Muscle layer of colon (tissue), 2 donors: Measurements from ENCODE around the gene STUB1.
A peak's percentile ranks its signal among the peaks of the same experiment; 100 is the strongest.

ENCODE experiments used
- H3K27ac ChIP-seq: one replicate; pipeline ENCODE4 v1.7.0; 2013; ENCODE audit warnings: low read depth, mild to moderate bottlenecking, low read length, moderate library complexity
- H3K27me3 ChIP-seq, 2 donors: one replicate each; pipeline ENCODE4 v1.7.0; 2013; ENCODE audit warnings: low read length in 2 of 2, mild to moderate bottlenecking in 2 of 2; ENCODE audit not compliant: insufficient read depth in 2 of 2, control insufficient read depth in 1 of 2
- H3K36me3 ChIP-seq: one replicate; pipeline ENCODE4 v1.7.0; 2013; ENCODE audit warnings: mild to moderate bottlenecking, low read length; ENCODE audit not compliant: insufficient read depth
- H3K4me1 ChIP-seq: one replicate; pipeline ENCODE4 v1.7.0; 2013; ENCODE audit warnings: mild to moderate bottlenecking, low read length; ENCODE audit not compliant: insufficient read depth
- H3K4me3 ChIP-seq, 2 donors: one replicate each; pipeline ENCODE4 v1.7.0; 2013; ENCODE audit warnings: low read length in 2 of 2, low read depth in 1 of 2, mild to moderate bottlenecking in 1 of 2, moderate library complexity in 1 of 2
- H3K9ac ChIP-seq: one replicate; pipeline ENCODE4 v1.7.0; 2013; ENCODE audit warnings: low read length
- H3K9me3 ChIP-seq: one replicate; pipeline ENCODE4 v1.7.0; 2013; ENCODE audit warnings: mild to moderate bottlenecking, low read length
- donor health status: abdominal sarcoma.
- donor health status: Adenocarcinoma of cecum.

Gene STUB1

DNA sequence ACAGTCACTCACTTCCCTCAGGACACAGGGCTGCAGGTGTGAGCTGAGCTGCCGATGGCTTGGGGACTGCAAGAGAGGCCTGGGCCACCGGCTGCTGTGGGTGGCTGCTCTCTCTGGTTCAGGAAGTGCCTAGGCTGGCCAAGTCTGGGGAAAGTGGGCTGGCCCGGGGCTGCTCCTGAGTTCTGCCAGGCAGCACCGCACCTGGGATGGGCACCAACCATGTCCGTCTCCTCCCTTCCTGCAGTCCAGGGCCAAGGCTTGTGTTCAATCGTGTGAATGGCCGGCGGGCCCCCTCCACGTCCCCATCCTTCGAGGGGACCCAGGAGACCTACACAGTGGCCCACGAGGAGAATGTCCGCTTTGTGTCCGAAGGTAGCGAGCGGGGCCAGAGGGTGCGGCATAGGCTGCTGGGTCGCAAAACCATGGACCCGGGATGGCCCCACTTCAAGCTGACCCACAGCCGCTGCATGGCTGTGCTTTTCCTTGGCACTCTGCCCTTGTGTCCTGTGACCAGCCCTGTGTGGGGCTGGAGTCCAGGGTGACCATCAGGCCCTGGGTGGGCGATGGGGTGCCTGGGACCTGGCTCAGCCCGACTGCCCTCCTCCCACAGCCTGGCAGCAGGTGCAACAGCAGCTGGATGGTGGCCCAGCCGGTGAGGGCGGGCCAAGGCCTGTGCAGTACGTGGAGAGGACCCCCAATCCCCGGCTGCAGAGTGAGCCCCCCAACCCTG lies 32.9 kb upstream of the STUB1 start:
- H3K4me3 ChIP-seq = no peak overlapping the region
- H3K4me1 ChIP-seq = peaks cover 36% of the 10 kb centered on the region
- no peaks in the 10 kb centered on the region for H3K36me3 ChIP-seq
- no peaks in the 10 kb centered on the region for H3K9me3 ChIP-seq
- H3K27ac ChIP-seq = peak overlapping the region; percentile 92
- H3K27me3 ChIP-seq = no peaks in the 10 kb centered on the region
- H3K9ac ChIP-seq = no peak overlapping the region

DNA sequence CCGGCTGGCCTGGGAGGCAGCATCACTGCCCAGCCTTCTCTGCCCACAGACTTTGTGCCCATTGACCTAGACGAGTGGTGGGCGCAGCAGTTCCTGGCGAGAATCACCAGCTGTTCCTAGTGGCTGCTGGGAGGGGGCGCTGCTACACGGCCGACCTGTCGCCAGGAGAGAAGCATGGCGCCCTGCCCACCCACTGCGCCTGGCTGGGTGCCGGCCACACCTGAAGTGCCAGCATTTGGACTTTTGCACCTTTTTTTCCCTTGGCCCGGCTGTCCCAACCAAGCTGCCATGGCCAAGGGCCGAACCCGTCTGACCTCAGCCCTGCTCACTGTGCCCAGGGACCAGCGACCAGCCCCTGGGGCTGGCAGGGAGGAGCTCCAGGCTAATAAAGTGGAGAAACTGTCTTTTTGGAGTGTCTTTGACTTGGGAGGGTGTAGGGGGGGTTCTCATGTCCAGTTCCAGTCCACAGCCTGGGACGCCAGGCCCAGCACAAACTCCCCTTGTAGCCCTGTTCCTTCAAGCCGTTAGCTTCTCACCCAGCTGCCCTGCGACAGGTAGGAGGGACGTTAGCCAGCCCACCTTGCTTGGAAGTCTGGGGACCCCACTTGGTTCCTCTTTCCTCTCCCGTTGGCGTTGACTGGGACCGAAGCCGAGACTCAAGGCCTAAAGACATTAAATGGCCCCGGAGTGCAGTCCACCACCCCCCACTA lies 32.0 kb upstream of the STUB1 start:
- Histone ChIP-seq H3K4me1 (peaks cover 28% of the 10 kb centered on the region), H3K27me3 (no peaks in the 10 kb centered on the region), H3K9ac (peak overlapping the region; percentile 86), H3K9me3 (no peaks in the 10 kb centered on the region), H3K4me3 (peak overlapping the region; percentile 86 to 95), H3K27ac (peak overlapping the region; percentile 92), H3K36me3 (no peaks in the 10 kb centered on the region)

DNA sequence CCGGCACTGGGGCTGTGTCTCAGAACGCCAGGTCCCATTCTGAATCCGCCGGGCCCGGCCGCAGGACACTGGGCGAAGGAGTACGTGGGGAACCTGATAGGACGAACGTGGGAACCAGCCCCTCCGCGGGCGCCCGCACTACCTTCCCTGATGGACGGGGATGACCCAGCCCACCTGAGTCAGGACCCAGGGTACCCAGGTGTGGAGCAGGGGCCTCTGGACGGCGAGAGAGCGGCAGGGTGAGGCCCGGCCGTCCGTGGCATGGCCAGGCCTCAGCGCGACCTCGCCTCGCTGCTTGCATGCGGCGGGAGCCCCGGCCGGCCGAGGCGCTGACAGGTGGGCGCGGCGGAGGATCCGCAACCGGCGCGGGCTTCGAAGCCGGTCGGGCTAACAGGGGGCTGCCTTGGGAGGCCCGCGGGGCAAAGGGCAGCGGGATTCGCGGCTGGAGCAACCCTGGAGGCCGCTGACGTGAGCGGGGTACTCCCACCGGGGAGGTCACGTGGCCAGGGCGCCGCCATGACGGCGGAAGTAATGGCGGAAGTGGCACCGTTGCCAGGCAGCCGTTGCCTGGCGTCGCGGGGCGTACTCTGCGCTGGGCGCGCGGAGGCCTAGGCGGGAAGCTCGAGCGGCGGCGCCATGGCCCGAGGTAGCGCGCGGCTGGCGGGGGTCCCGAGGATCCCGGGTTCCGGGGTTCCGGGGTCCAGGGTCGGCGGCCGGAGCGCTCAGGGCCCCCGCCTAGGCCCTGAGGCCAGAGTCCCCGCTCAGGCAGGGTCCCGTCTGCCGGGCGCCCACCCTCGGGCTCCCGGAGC lies 31.2 kb upstream of the STUB1 start, which contains the start of gene WDR90:
WDR90 (plus strand) TSS at position 585 of the 809 bp plus-strand sequence; CDS start at position 637, 52 bp downstream.
- H3K4me1 ChIP-seq = peaks cover 27% of the 10 kb centered on the region
- H3K27ac ChIP-seq = peak within 1 kb of the TSS; percentile 92

DNA sequence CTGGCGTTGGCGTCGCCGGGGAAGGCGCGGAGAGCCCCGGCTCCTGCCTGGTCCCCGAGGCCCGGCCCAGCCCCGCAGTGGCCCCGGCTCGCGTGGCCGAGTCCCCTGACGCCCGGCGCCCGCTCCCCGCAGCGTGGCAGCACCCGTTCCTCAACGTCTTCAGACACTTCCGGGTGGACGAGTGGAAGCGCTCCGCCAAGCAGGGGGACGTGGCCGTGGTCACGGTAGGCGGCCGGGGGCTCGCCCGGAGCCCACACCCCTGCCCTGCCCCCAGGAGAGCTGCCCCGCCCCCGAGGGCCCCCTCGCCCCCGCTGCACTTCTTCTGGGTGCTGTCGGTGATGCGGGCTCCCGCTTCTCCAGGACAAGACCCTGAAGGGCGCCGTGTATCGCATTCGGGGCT lies 30.6 kb upstream of the STUB1 start:
- H3K9me3 ChIP-seq = no peaks in the 10 kb centered on the region
- H3K4me3 ChIP-seq = peak overlapping the region; percentile 86 to 95
- no peak overlapping the region for H3K9ac ChIP-seq
- peaks cover 27% of the 10 kb centered on the region for H3K4me1 ChIP-seq
- peak overlapping the region; percentile 92 for H3K27ac ChIP-seq
- H3K27me3 ChIP-seq = no peaks in the 10 kb centered on the region
- no peaks in the 10 kb centered on the region for H3K36me3 ChIP-seq

More for the DNA sequence above, 31.2 kb upstream of the STUB1 start, which contains the start of gene WDR90:
- no peaks in the 10 kb centered on the region for H3K9me3 ChIP-seq
- H3K4me3 ChIP-seq = peak within 1 kb of the TSS; percentile 86 to 95
- peak within 1 kb of the TSS; percentile 86 for H3K9ac ChIP-seq
- H3K36me3 ChIP-seq = no peaks in the 10 kb centered on the region
- no peaks in the 10 kb centered on the region for H3K27me3 ChIP-seq

DNA sequence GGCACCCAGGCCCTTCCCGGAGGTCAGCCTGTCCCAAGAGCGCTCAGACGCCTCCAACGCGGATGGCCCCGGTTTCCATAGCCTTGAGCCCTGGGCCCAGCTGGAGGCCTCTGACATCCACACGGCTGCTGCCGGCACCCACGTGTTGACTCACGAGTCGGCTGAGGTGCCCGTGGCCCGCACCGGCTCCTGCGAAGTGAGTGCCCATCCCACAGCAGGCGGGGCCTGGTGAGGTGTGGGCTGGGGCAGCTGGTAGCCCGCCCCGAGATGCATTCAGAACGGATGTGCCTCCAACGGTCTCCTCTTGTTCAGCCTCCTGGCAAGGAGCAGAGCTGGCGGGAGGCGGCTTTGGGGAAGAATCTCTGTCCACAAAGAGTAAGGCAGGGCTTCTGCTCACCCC lies 28.4 kb upstream of the STUB1 start:
- no peak overlapping the region for H3K4me3 ChIP-seq
- H3K9ac ChIP-seq = no peak overlapping the region
- H3K9me3 ChIP-seq = no peaks in the 10 kb centered on the region
- no peaks in the 10 kb centered on the region for H3K27me3 ChIP-seq
- peaks cover 25% of the 10 kb centered on the region for H3K4me1 ChIP-seq
- no peaks in the 10 kb centered on the region for H3K36me3 ChIP-seq
- no peak overlapping the region for H3K27ac ChIP-seq

DNA sequence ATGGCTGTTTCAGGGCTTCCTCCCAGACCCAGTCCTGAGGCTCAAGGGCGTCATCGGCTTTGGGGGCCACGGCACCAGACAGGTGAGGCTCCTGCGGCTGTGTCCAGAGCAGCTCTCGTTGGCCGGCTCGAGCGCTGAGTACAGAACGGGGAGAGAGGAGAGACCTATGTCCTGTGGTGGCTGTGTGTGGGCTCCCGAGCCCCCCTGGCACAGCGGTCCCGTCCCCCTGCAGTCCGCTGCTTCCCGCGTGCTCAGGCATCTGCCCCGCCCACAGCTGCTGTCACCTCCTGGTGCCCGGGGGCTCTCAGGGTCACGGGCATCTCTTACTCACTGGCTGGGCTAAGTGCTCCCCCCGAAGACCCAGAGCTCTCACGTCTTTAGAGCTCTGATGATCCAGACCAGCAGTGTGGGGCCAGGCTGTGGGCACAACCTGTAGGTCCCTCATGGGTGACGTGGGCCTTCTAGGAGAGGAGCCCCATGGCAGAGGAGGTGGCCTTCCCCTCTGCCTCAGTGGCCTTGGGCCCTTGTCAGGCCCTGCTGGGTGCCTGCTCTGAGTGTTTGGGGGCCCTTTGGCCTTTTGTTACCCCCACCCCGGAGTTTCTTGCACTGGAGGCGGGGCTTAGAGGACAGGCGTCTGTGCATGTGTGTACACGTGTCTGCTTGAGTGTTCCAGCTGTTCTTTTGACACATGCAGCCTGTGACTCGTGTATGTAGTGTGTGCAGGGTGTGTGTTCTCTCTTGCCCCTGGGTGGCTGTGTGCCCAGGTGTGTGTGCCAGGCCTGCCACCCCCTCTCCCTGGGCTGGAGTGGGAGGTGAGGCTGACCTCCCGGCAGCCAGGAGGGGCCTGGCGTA lies 27.5 kb upstream of the STUB1 start:
- Histone ChIP-seq H3K27me3 (no peaks in the 10 kb centered on the region), H3K36me3 (no peaks in the 10 kb centered on the region), H3K4me1 (peaks cover 18% of the 10 kb centered on the region), H3K27ac (no peak overlapping the region), H3K4me3 (no peak overlapping the region), H3K9me3 (no peaks in the 10 kb centered on the region), H3K9ac (no peak overlapping the region)

DNA sequence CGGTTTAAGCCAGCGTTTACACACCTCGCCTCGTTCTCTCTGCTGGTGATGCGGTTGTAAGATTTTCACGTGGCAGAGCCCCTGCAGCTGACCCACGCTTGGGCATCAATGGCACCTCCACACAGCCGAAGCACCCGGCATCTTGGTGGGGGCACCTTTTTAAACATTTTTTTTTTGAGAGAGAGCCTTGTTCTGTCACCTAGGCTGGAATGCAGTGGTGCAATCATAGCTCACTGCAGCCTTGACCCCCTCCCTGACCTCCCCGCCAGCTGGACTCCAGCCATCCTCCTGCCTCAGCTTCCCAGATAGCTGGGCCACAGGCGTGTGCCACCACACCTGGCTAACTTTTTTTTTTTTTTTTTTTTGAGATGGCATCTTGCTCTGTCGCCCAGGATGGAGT lies 26.2 kb upstream of the STUB1 start:
- Histone ChIP-seq H3K9me3 (no peaks in the 10 kb centered on the region), H3K27me3 (no peaks in the 10 kb centered on the region), H3K36me3 (no peaks in the 10 kb centered on the region), H3K4me1 (peaks cover 9% of the 10 kb centered on the region), H3K9ac (no peak overlapping the region), H3K4me3 (no peak overlapping the region), H3K27ac (no peak overlapping the region)

DNA sequence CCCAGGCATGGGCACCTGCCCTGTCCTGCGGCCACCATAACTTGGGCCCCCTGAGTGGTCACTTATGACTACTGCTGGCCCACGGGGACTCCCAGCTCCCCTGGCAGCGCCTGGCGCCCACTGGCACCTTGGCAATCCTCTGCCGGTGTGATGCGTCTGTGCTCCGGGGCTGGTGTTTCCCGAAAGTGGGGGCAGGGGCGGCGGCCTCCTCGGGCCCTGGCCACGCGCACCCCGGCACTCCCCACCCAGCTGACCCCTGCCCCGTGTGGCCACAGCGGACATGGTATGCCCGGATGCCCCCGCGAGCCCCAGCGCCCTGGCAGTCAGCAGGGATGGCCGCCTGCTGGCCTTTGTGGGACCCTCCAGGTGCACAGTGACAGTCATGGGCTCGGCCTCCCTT lies 22.7 kb upstream of the STUB1 start:
- no peak overlapping the region for H3K4me3 ChIP-seq
- peaks cover 11% of the 10 kb centered on the region for H3K4me1 ChIP-seq
- no peaks in the 10 kb centered on the region for H3K36me3 ChIP-seq
- no peak overlapping the region for H3K9ac ChIP-seq
- H3K27ac ChIP-seq = no peak overlapping the region
- H3K9me3 ChIP-seq = no peaks in the 10 kb centered on the region
- no peaks in the 10 kb centered on the region for H3K27me3 ChIP-seq

DNA sequence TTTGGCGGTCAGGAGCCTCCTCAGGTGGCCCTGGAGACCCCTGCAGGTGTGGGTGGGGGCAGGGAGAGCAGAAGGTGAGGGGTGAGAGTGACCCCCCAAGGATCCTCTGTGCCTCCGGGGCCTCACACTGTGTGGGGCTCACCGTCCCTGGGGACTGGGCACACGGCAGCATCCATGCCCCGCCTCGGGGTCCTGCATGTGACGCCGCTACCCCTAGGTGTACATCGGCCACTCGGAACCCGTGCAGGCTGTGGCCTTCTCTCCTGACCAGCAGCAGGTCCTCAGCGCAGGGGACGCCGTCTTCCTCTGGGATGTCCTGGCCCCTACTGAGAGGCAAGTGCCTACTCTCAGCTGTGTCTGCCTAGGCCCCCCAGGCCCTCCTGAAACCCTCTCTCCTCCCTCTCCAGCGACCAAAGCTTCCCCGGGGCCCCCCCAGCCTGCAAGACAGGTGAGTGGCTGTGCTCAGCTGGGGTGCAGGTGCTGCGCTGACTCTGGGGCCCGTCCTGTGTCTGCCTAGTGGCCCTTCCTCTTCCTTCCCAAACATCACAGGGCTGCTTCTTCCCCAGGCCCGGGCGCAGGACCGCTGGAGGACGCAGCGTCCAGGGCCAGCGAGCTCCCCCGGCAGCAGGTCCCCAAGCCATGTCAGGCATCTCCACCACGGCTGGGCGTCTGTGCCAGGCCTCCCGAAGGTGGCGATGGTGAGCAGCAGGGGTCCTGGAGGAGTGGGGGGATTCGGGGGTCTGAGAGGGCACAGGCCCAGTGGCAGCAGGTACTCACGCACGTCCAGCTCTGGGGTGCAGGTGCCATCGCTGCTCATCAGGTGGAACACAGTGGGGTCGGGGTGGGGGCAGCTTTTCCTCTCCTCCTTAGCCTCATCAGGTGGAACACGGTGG lies 21.3 kb upstream of the STUB1 start:
- H3K27ac ChIP-seq = no peak overlapping the region
- no peak overlapping the region for H3K4me3 ChIP-seq
- H3K36me3 ChIP-seq = no peaks in the 10 kb centered on the region
- H3K9ac ChIP-seq = no peak overlapping the region
- H3K27me3 ChIP-seq = no peaks in the 10 kb centered on the region
- peaks cover 11% of the 10 kb centered on the region for H3K4me1 ChIP-seq
- H3K9me3 ChIP-seq = no peaks in the 10 kb centered on the region

DNA sequence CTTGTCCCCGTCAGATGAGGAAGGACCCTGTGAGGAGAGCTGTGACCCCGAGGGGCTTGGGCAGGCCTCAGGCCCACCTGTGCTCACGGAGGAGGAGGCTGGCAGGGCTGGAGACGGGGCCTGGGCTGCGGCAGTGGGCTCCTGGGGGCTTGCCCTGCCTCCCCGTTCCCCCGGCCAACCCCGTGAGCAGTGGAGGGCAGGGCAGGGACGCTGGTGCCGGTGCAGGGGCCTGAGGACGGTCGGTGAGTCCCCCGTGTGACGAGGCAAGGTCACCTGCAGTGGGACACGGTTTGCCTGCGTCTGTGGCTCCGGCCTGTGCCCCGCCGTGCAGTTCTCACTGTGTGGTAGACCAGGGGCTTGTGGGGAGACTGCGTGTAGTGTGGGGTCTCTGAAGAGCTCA lies 20.6 kb upstream of the STUB1 start:
- Histone ChIP-seq H3K9ac (no peak overlapping the region), H3K27ac (no peak overlapping the region), H3K36me3 (no peaks in the 10 kb centered on the region)

More for the DNA sequence above, 20.6 kb upstream of the STUB1 start:
- Histone ChIP-seq H3K4me1 (peaks cover 11% of the 10 kb centered on the region), H3K4me3 (no peak overlapping the region), H3K9me3 (no peaks in the 10 kb centered on the region), H3K27me3 (no peaks in the 10 kb centered on the region)
